ENCODE results near the gene FBN1. TPM values are rescaled to one million over a fixed set of nuclear protein-coding genes. Genes with fewer than 3 reads are reported as not detected.

Gene FBN1
- total RNA-seq, 4 donors from 2014 or later: 17.6 to 106 (median 31.2) TPM

- no peaks in the 10 kb centered on the region for H3K9me3 ChIP-seq
- no peak for DNase-seq
- intact Hi-C loops (cut with DNase I; ENCODE audit: low total_unique reads): no loop called here
- 74 to 76% methylated on average over 4 of the region's 4 CpGs for WGBS, 2 donors (ENCODE audit: low coverage in 1 of 2)
- no peaks in the 10 kb centered on the region for H3K36me3 ChIP-seq
- no peak overlapping the region for H3K4me3 ChIP-seq
- H3K27me3 ChIP-seq: no peaks in the 10 kb centered on the region
- in situ Hi-C loops (cut with MboI; ENCODE audit: low pct_ligation_motif_present in 1 of 4, low pct_unique_long_range_greater_than_20kb in 1 of 4, low sequenced_read_pairs in 3 of 4): no loop called here
- H3K27ac ChIP-seq: no peak overlapping the region
- H3K4me1 ChIP-seq: no peaks in the 10 kb centered on the region
- TF ChIP-seq POLR2AphosphoS5 (IDR thresholded peaks at IDR 0.05) (no peak), POLR2A (IDR thresholded peaks at IDR 0.05) (no peak), CTCF (IDR thresholded peaks at IDR 0.05) (no peak), EP300 (IDR thresholded peaks at IDR 0.05; ENCODE audit: low read depth) (no peak)
Observed at GRCh38 chr15:48500595-48500994, 144.9 kb downstream of the FBN1 start.

GRCh38 chr15:48499978-48500377 lies 145.5 kb downstream of the FBN1 start:
- Histone ChIP-seq H3K4me1 (no peaks in the 10 kb centered on the region), H3K27ac (no peak overlapping the region), H3K4me3 (no peak overlapping the region), H3K36me3 (no peaks in the 10 kb centered on the region), H3K9me3 (no peaks in the 10 kb centered on the region), H3K27me3 (no peaks in the 10 kb centered on the region)
- TF ChIP-seq EP300 (IDR thresholded peaks at IDR 0.05; ENCODE audit: low read depth) (no peak), CTCF (IDR thresholded peaks at IDR 0.05) (no peak), POLR2AphosphoS5 (IDR thresholded peaks at IDR 0.05) (no peak), POLR2A (IDR thresholded peaks at IDR 0.05) (no peak)
- intact Hi-C loops (cut with DNase I; ENCODE audit: low total_unique reads): no loop called here
- in situ Hi-C loops (cut with MboI; ENCODE audit: low pct_ligation_motif_present in 1 of 4, low pct_unique_long_range_greater_than_20kb in 1 of 4, low sequenced_read_pairs in 3 of 4): loop anchor here in 1 of 4 donors (25.0 kb wide), 1 partner anchor 87 kb away; no protein-coding TSS in a partner anchor
- DNase-seq: no peak

- Histone ChIP-seq H3K27ac (no peak overlapping the region), H3K4me3 (no peak overlapping the region), H3K4me1 (no peaks in the 10 kb centered on the region), H3K9me3 (no peaks in the 10 kb centered on the region), H3K27me3 (no peaks in the 10 kb centered on the region), H3K36me3 (no peaks in the 10 kb centered on the region)
- in situ Hi-C loops (cut with MboI; ENCODE audit: low pct_ligation_motif_present in 1 of 4, low pct_unique_long_range_greater_than_20kb in 1 of 4, low sequenced_read_pairs in 3 of 4) (loop anchor here in 1 of 4 donors (25.0 kb wide), 1 partner anchor 88 kb away; no protein-coding TSS in a partner anchor), intact Hi-C loops (cut with DNase I; ENCODE audit: low total_unique reads) (no loop called here)
- TF ChIP-seq POLR2A (IDR thresholded peaks at IDR 0.05) (no peak), EP300 (IDR thresholded peaks at IDR 0.05; ENCODE audit: low read depth) (no peak), CTCF (IDR thresholded peaks at IDR 0.05) (no peak), POLR2AphosphoS5 (IDR thresholded peaks at IDR 0.05) (no peak)
- 85 to 94% methylated on average over 3 of the region's 3 CpGs for WGBS, 2 donors (ENCODE audit: low coverage in 1 of 2)
- DNase-seq: no peak
Observed at GRCh38 chr15:48498828-48499227, 146.7 kb downstream of the FBN1 start.

- in situ Hi-C loops (cut with MboI; ENCODE audit: low pct_ligation_motif_present in 1 of 4, low pct_unique_long_range_greater_than_20kb in 1 of 4, low sequenced_read_pairs in 3 of 4) (loop anchor here in 1 of 4 donors (25.0 kb wide), 1 partner anchor 93 kb away; no protein-coding TSS in a partner anchor), intact Hi-C loops (cut with DNase I; ENCODE audit: low total_unique reads) (no loop called here)
- H3K36me3 ChIP-seq: peaks cover 0 to 8% (median 0%) of the 10 kb centered on the region in 4 donors
- 87 to 94% methylated on average over 2 of the region's 2 CpGs for WGBS, 2 donors (ENCODE audit: low coverage in 1 of 2)
- no peak for TF ChIP-seq POLR2A (IDR thresholded peaks at IDR 0.05)
- TF ChIP-seq CTCF (IDR thresholded peaks at IDR 0.05): no peak
- no peak for TF ChIP-seq EP300 (IDR thresholded peaks at IDR 0.05; ENCODE audit: low read depth)
- TF ChIP-seq POLR2AphosphoS5 (IDR thresholded peaks at IDR 0.05): no peak
- H3K4me1 ChIP-seq: no peaks in the 10 kb centered on the region
- H3K27ac ChIP-seq: peak overlapping the region in 1 of 4 donors; percentile 2
- no peak overlapping the region for H3K4me3 ChIP-seq
- no peaks in the 10 kb centered on the region for H3K27me3 ChIP-seq
- DNase-seq: no peak
- no peaks in the 10 kb centered on the region for H3K9me3 ChIP-seq
Observed at GRCh38 chr15:48494631-48495030, 150.9 kb downstream of the FBN1 start.
